Stimulated activated CD8-positive, alpha-beta memory T cell treated with anti-CD3 and anti-CD28 coated beads, Interleukin-4, amount 100 ng/mL, for 4 hours (primary cell): Measurements from ENCODE around the gene NEBL.

Source experiments
- DNase-seq, 2 donors: peaks; one replicate each; pipeline ENCODE4 v3.0.0-alpha.2; 2020; ENCODE audit warnings: low read depth in 2 of 2, low spot score in 1 of 2

The NEBL gene

DNA sequence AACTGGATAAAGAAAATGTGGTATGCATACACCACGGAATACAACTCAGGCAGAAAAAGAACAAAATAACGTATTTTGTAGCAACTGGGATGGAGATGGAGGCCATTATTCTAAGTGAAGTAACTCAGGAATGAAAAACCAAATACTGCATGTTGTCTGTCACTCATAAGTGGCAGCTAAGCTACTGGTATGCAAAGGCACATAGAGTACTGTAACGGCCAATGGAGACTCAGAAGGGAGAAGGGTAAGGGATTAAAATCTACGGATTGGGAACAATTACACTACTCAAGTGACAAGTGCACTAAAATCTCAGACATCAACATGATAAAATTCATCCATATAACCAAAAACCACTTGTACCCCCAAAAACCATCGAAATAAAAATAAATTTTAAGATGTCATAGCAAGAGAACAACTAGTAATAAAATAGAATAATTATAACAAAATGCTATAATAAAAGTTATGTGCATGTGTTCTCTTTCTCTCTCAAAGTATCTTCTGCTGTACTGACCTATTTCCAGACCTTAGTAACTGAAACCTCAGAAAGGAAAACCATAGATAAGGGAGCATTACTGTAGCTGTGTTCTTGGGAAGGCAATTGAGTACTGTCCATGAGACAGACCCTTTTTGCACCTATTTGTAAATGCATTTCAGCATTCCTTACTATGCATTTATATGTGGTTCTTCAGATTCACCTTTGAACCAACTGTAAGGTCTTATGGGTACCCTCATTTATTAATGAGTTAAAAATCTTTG is 6.7 kb upstream of the NEBL start:
- DNase-seq: no peak

DNA sequence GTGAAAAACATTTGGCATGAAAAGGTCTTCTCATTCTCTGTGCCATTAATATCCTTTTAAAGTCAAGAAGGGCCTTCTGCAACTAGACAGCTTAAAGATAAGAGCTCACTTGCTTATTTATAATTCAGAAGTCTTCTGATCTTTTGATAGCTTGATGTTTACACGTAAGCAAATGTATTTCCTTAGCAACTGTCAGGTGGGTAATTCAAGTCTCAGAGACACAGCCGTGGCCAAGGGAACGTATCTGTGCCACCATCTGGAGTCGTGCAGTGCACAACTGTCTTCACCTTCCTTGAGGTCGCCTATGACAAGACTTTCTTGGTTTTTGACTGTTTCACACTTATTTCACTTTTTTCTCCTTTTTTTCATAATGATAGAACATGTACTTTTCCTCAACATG is 4.0 kb upstream of the NEBL start:
- DNase-seq: no peak

DNA sequence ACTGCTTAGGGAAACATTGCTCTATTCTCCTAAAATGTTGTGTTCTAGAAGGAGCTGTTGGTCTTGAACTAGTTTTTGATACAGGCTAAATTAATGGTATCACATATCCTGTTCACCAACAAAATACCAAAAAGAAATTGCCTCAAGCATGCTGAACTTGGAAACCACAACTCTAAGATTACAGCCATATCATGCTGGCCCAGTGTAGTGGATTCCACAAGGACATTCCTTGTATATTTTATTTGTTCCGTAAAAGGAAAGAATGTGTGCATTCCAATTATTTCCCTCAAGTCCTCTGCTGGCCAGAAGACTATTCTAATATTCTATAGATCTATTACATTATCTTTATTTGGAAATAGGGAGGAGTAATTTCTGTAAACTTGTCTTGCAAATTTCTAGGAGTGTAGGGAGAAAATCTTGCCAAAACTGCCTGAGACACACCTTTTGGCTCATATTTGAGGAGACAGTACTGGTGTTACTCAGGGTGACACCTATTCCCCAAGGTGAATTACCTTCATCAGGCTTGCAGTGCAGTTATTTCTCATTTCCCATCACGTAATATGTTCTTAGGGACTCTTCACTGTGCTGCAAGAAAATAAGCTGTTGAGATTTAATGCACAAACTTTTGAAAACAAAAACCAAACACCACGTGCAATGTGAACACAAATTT is 1.9 kb upstream of the NEBL start:
- DNase-seq: no peak

DNA sequence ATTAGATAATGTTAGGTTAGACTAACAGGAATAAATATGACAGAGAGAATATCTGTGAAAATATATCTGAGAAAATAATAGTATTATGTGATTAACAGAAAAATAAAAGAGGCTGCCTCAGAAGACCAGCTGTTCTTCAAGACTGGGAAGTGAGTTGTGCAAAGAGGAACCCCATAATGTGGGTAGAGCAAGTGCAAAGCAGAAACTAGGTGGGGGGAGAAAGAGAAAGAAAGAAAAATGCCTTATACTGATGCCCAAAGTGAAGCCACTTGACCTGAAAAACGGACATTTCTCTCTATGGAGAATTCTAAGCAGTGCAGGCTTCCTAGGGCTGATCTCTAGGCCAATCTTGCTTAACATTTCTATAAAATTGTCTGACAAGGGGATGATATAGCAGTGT is 3.8 kb downstream of the NEBL start:
- no peak for DNase-seq

DNA sequence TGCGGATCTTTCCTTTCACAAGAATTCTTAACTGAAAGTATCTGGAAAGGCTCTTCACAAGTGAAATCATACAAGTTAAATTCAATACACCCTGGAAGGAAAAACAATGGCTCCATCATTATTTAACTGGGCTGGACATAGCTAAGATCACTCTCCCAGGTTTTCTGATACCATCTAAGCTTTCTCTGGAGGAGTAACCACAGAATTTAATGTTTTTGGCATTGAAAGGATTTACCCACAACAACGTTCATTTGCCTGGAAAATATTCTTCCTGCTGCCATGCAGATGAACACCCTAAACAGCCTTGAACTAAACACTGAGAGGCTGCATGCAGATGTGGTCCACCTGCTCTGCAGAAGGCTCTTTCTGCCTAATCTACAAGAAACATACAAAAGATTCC is 4.3 kb downstream of the NEBL start:
- no peak for DNase-seq

DNA sequence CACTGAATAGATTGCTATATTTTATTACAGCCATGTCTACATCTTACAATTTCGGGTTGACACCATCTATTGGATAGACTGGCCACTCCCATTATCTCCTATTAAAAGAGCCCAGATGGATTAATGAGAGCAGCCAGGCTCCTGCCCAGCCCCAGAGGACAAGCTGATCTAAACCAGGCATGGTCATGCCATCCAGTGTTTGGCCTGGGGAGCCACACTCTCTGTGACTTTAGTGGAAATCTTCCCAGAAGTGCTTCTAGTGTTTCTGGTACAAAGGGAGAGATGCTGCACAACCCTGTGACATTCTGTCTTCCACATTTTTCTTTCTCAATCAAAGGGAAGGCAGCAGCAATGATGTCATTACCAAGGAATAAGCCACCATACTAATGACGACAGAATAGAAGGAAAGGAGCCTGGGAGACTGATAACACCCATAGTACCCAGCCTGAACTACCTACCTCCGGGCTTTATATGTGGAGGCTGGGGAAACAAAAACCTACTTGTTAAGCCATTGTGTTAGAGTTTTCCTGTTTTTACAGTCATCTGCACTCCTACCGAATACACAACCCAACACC is 5.0 kb downstream of the NEBL start:
- no peak for DNase-seq

DNA sequence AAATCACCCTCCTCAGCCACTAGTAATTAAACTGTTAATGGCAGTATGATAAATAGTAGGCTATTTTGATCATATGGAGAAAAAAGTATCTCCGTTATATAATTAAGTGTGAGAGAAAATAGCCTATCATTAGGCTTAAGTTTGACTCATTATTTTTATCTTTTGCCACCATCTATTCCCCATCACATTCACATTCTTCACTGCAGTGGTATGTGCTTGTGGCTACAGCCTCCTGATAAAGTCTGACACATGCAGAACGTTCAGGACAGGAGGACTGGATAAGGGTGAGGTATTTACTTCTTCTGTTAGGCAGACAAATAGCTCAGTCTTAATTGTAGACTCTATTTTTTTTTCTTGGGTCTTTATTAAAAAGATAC is 5.8 kb downstream of the NEBL start:
- DNase-seq: no peak

DNA sequence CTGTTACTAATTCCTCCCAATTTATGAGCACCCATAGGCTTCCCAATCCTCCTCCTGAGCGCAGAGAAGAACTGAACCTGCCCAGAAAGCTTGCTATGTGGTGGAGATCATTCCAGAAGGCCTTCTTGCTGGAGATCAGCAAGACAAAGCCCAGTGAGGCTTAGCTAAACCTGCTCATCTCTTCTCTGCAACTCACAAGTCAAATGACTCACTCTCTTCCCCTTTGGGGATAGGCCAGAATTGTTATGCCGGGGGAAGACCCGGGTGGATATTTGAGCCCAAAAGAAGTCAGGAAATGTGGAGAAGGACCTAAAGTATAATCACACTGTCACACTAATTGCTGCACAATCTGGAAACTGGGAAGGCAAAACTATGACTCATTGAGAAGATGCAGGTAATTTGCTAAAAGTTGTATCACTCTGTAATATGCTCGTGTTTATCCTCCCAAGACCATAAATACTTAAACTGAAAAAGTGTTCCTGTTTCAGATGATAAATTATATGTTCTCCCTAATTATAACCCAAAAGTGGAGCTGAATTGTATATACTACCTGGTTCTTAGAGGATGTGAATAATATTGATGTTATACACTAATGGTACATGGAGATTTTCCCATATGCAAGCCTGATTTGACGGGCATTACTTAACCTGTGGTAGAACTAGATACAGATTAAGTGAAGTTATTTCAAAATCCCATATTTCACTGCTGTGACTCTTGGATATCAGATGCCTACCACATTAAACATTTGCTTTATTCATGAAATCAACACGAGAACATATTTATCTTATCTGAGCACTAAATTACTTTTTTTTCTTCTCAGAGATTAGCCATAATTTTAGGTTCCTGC is 6.4 kb downstream of the NEBL start:
- DNase-seq: no peak

DNA sequence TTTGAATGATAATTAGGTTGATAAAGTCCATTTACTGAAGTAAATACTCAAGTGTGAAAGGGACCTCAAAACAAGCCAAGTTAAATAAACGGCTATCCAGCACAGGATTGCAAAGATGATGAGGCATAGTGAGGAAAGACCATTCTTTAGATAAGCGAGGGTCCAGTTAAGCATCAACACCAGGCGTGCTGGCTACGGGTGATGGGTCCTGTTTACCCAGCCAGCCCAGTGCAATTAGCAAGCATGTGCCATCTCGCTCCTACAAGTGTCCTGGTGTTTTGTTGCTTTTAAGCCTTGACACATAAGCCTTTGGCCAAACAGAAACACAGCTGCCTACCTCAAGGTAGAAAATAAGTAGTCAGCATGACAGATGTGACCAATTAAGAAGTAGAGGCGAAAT is 7.1 kb downstream of the NEBL start:
- DNase-seq: no peak

DNA sequence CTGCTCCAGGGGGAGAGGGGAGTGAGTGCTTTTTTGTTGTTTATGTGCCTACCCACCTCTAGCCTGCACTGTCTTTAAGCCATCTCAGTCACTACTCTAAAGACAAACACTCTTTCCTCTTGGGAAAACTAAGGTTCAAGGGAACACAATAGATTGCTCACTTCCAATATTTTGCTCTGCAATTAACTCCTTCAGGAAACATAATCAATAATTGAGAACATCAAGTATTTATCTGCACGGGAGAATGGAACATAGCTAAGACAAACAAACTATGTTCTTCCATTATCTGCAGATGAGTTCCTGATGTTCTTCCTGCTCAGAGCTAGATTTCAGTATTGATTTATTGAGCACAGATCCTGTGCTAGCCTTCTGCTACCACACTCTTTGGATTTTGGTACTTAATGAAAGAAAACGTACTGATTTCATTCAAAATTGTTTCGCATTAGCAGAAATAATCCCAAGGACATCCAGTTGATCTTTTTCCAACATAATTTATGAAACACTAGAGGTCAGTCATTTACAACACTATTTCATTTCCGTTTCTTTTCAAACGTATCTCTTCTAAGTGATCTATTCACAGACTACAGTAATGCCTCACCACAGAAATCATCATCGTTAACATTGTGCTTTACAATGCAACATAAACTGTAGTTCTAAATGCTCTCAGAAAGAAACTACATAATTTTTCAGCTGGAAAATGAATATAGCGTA is 8.3 kb downstream of the NEBL start:
- no peak for DNase-seq

DNA sequence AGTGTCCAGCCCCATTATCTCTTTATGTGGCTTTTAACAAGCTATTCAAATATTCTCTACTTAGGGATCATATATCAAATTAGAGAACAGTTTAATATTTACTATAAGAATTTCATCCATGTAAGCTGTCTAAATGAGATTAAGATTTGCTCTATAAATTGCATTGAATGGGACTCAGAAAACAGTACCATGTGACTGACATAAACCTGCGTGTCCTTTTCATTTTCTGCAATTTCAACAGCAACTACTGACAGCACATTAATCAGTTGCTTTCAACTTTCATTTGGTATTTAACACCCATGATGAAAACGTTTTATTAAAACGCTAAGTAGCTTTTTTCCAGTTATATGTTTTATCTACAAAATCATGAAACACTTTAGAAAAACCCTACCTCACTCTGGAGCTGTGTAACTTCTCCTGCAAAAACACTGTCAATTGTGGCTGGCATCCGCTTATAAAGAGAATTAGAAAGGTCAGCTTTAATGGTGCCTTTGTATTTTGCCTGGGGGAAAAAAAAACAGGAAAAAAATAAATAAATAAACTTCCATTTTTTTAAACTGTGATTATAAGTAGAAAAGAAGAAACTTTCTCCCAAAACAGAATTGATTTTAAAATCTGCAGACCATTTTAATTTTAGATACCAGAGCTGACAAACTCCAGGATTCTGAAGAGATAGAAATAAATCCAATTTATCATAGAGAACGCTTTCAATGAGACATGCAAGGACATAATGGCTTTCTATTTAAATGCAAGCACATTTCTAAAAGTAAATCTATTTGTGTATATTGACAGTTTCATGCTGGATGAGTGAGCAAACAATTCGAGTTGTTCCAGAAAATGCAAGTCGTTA is 9.2 kb downstream of the NEBL start:
- DNase-seq: no peak

DNA sequence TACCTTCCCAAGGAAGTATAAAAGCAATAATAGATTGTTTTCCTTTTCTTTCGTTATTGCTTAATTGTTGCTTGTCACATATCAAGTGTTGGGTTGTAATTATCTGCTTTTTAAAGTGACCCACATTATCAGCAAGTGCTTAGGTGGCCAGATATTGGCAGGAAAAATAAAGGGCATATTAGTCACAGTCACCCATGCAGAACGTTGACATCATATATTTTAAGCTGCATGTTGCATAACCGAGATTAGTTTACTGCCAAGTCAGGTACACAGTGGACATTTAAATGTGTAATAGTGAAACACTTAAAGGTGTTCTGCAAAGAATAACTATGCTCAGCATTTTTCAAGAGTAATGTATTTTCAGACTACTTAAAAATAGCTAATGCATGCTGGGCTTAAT is 11.4 kb downstream of the NEBL start:
- DNase-seq: no peak

DNA sequence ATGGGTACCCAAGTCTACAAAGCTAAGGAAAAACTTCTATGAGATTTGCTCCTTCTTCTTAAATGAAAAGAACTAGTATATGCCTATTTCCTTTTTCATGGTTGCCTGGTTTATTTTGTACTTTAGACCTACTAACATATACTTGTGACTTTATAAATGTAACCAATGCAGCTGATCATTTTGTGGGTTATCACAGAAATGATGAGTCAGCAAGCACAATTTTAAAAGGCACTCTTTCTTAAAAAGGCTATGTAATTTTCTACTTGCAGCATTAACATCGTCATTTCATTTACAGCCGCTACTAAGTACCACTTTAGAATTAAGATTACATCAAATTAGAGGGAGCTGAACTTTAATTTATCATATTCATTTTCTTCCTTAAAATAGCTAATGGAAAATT is 13.6 kb downstream of the NEBL start:
- no peak for DNase-seq

DNA sequence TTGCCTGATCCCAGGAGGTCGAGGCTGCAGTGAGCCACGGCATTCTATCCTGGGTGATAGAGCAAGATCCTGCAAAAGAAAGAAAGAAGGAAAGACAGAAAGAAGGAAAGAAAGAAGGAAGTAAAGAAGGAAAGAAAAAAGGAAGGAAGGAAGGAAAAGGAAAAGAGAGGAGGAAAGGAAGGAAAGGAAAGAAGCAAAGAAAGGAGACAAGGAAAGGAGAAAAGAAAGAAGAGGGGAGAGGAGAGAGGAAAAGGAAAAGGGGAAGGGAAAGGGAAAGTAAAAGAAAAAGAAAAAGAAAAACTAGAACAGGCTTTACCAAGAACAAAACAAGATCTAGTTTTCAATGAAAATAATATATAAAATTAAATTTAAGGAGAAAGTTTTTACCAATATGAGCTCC is 15.0 kb downstream of the NEBL start:
- no peak for DNase-seq

DNA sequence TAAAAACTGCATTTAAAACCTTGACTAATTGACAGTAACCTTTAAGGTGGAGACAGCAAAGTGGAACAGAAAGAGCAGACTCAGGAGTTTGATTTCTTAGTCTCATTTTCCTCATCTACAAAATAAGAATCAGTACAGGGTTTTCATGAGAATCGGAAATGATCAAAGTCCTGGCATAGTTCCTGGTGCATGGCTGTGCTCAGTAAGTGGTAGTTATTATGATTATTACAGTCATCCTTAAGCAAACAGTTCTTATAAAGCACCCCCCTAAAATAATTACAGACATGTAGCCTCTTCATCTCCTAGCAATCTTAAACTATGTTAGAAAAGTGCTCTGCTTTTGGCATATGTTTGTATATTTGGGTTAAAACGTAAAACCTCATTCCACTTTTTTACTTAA is 18.0 kb downstream of the NEBL start:
- DNase-seq: no peak

DNA sequence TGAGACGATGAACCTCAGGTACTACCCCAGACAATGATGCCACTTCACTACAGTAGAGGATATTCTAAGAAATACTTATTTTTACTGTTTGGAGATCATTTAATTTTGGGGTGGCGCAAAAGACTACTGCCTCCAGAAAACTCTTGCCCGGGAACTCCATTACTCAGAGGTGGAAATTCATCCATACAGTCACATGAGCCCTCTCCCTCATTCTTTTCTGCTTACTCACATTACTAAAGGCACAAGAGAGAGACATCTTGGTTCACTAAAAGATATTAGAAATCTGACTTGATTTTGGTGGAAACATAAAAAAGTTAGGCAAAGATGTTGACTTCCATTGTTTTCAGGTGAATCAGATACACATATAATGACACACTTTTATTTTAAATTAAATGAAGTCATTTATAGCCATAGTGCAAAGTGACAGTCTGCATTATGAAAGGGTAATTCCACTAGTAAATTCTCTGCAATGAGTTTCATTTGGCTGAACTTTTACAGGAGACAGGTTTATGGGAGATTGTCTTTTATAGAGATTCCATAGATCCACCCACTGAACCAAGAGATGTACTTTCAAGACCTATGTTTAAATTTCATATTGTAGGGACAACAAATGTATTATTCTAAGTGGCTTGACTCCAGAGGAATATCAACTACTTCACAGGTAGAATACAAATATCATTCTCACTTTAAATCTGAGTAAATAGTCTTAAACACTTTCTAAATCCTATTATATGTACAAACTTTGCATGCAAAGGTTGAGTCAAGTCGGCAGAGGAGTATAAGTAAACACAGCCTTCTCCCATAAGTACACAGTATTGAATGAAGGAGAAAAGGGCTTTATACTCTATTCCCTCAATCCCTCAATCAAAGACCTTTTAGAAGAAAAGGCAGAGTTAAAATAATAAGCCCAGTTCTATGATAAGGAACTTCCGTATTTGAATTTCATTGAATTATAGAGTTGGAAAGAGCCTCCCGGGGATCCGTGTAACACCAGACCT is 18.8 kb downstream of the NEBL start:
- DNase-seq: no peak

DNA sequence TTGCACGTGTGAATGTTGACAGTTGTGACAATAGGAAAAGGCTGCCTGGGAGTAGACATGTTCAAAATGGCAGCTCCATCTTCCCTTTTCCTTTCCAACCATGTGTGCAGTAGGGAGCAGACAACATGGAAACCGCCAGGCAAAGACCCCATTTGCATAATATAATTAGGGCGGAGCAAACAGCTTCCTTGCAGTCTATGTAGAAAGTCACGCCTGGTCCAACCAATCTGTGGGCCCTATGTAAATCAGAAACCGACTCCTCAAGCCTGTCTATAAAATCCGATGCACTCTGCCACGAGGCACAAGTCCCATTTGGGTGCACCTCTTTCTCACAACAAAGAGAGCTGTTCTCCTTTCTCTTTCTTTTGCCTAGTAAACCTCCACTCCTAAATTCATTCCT is 19.6 kb downstream of the NEBL start:
- DNase-seq: no peak

DNA sequence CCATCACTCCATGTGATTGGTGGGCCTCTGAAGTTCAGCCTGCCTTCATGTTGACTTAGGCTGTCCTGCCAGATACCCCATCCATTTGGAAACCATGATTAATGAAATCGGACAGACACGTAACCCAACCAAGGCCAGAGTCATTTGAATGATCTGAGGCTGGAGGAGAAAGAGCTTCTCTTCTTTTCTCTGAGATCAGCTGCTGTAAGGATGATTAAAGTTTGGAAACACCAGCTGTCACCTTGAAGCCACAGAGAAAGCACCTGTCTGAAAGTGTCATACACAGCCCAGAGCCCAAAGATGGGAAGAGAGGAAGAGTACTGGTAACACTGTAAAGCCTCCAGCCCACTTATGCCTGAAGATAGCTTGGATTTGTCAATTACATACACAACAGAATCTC is 22.9 kb downstream of the NEBL start:
- DNase-seq: no peak

DNA sequence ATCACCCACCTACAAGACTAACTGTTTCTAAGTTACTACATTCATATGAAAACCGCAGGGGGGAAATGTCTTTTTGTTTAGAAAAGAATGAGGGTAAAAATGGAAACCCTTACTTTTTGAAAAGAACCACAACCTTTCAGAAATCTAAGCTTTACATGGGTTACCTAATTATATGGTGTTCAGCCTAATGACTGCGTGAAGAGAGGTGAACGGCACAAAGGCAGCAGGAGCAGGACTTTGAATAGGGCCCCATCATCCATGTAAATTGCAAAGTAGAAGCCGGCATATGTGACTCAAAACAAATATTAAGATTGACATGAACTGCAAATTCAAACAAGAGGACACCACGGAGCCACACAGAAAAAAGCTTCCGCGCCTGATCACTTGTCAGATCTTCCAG is 25.1 kb downstream of the NEBL start:
- DNase-seq: no peak
